ENCODE results near the gene TNXB. TPM values are rescaled to one million over a fixed set of nuclear protein-coding genes. Genes with fewer than 3 reads are reported as not detected.

TNXB gene
- total RNA-seq, 3 donors from 2014 or later, result 1.1 to 1.9 (median 1.6) TPM

DNA sequence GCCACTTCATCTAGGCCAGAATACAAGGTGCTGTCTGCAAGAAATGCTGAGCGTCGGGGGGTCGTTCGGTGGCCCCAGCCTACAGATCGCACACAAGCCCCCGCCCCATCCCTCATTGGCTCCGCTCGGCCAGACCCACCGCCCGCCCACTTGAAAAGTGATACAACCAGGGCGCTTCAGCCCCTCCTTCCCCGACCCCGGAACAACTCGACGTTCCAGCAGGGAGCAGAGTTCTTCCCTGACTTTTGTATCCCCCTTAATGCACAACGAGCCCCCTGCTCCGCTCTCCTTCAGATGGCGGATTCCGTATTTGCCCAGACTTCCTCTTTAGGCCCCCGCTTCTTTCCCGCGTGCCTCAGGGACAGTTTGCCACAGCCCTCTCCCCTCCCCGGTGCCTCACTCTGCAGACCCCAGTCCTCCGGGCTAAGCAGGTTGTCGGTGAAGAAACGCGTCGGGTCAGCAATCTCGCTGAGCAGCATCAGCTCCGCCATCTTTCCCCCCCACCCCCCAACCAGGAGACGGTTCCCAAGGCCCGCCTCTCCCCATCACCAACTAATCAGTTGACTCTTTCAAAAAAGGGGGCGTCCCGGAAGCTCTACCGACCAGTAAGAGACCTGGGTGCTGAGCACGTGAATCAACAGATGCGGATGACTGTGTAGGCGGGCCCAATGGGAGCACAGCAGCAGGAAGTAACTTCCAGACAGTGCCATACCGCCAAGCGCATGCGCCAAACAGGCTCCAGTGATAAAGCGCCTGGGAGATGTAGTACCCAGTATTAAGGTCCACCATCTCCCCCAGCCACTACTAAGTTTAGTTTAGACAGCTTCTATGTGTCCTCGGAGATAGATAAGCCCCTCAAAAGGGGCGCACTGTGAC lies 18.8 kb upstream of the TNXB start, which contains the start of gene ATF6B:
ATF6B (minus strand) TSS at position 530 of the 876 bp plus-strand sequence; CDS start at position 491, 39 bp downstream.
- DNase-seq (peak; percentile 96), ATAC-seq (peak; percentile 93)
- no peaks in the 10 kb centered on the region for H3K27me3 Mint-ChIP-seq (ENCODE audit: low read depth)
- peak within 1 kb of the TSS; percentile 99 for H3K4me3 Mint-ChIP-seq
- H3K4me1 Mint-ChIP-seq (ENCODE audit: low read depth), result peaks cover 50% of the 10 kb centered on the region
- H3K36me3 Mint-ChIP-seq (ENCODE audit: insufficient read depth), result peaks cover 26% of the 10 kb centered on the region
- no peaks in the 10 kb centered on the region for H3K9me3 Mint-ChIP-seq

DNA sequence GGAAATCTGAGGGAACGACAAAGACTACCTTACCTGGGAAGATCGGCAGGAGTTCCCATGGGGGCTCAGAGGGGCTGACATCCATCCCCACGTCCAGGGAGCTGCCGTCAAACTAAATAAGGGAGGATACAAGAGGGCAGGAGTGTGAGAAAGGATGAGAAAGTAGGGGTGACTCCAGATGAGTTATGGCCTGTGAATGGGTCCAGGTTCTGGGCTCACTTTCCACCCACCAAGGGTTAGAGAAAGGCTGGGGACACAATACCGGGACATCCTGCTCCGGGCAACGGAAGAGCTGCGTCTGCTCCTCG lies 18.2 kb upstream of the TNXB start:
- DNase-seq (no peak), ATAC-seq (no peak)
- Mint-ChIP-seq H3K27me3 (ENCODE audit: low read depth) (no peaks in the 10 kb centered on the region), H3K9me3 (no peaks in the 10 kb centered on the region), H3K36me3 (ENCODE audit: insufficient read depth) (peaks cover 28% of the 10 kb centered on the region), H3K4me1 (ENCODE audit: low read depth) (peaks cover 50% of the 10 kb centered on the region), H3K4me3 (peak overlapping the region; percentile 99)

DNA sequence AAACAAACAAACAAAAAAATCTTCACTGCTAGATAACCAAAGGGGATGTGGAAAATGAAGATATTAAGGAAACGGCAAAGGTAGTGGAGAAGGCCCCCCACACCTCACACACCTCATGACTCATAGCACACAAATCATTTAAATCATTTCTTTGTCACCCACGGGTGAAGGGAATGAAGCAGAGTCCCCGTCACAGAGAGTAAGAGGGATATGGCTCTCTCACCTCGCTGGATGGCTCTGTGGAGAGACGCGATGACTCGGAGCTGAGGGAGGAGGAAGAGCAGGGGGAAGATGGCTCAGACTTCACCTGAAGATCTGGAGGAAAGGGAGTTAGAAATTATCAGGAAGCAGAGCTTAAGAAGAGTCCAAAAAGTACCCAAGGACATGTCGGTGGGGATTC lies 17.7 kb upstream of the TNXB start:
- H3K4me1 Mint-ChIP-seq (ENCODE audit: low read depth), result peaks cover 50% of the 10 kb centered on the region
- DNase-seq, result no peak
- H3K27me3 Mint-ChIP-seq (ENCODE audit: low read depth), result no peaks in the 10 kb centered on the region
- H3K9me3 Mint-ChIP-seq, result no peaks in the 10 kb centered on the region
- ATAC-seq, result no peak
- peak overlapping the region; percentile 99 for H3K4me3 Mint-ChIP-seq
- H3K36me3 Mint-ChIP-seq (ENCODE audit: insufficient read depth), result peaks cover 31% of the 10 kb centered on the region

DNA sequence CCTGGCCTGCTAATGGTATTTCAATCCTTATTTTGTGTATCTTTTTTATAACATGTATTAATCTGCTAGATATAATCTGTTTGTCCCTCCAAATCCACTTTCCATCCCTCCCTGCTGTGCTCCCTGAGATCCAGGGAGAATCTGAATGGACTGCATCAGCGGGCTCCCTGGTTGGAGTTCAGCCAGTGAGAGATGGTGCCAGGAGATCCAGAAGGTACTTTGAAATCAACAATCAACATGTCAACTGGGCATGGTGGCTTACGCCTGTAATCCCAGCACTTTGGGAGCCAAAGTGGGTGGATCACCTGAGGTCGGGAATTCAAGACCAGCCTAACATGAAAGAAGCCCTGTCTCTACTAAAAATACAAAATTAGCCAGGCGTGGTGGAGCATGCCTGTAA lies 14.5 kb upstream of the TNXB start:
- no peaks in the 10 kb centered on the region for H3K9me3 Mint-ChIP-seq
- H3K4me3 Mint-ChIP-seq, result no peak overlapping the region
- no peaks in the 10 kb centered on the region for H3K27me3 Mint-ChIP-seq (ENCODE audit: low read depth)
- H3K36me3 Mint-ChIP-seq (ENCODE audit: insufficient read depth), result peaks cover 40% of the 10 kb centered on the region
- no peak for DNase-seq
- no peak for ATAC-seq
- H3K4me1 Mint-ChIP-seq (ENCODE audit: low read depth), result peaks cover 40% of the 10 kb centered on the region

DNA sequence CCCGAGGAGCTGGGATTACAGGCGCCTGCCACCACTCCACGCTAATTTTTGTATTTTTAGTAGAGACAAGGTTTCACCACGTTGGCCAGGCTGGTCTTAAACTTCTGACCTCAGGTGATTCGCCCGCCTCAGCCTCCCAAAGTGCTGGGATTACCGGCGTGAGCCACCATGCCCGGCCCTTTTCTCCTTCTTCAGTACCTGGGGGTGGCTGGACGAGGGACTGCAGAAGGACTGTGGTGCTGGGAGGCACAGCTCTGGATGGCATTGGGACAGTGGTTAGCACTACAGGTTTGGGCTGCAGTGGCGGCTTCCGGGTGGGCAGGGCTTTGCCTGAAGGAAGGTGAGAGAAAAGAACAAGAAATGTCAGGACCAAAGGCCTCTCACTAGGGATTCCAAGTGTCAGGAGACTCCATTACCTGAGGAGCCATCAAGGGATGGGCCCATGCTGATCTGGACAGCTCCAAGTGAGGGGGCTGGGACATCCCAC lies 11.5 kb upstream of the TNXB start:
- Mint-ChIP-seq H3K4me3 (no peak overlapping the region), H3K4me1 (ENCODE audit: low read depth) (peaks cover 13% of the 10 kb centered on the region), H3K27me3 (ENCODE audit: low read depth) (no peaks in the 10 kb centered on the region), H3K36me3 (ENCODE audit: insufficient read depth) (peaks cover 34% of the 10 kb centered on the region), H3K9me3 (no peaks in the 10 kb centered on the region)
- ATAC-seq (no peak), DNase-seq (no peak)

DNA sequence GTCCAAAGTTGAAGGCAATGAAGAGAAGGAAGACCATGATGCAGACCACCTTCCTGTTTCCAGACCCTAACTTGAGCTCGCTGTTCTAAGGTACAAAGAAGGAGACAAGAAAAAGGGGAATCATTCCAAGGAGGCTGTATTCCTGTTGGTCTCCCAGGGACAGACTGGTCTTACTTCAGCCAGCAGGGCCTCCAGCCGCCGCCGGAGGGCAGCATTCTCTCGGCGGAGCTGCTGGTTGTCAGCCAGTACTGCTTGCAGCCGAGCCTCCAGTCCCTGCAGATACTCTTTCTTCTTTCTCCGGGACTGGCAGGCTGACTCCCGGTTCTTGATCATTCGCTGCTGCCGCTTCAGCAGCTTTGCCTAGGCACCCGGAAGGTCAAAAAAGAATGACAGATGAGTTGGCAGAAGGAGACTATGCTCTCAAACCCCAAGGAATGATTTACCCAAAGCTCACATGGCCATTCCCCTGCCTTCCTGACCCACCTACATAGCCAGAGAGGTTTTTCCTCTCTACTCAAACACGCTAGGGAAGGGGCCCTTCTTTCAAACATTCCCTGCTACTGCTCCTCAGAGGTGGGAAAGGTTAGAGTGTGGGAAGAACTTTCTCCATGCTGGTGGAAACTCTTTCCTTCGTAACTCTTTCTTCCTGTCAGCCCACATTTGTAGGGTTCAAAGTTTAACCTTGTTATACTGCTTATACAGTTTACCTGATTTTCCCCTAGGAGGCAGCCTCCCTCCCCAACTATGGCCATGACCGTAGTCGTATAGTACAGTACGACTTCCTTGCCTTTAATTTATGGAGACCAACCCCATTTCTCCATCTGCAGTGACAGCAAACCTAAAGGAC lies 9.9 kb upstream of the TNXB start:
- H3K9me3 Mint-ChIP-seq, result no peaks in the 10 kb centered on the region
- no peak overlapping the region for H3K4me3 Mint-ChIP-seq
- H3K27me3 Mint-ChIP-seq (ENCODE audit: low read depth), result no peaks in the 10 kb centered on the region
- DNase-seq (peak; percentile 60), ATAC-seq (peak; percentile 78 to 83)
- peaks cover 31% of the 10 kb centered on the region for H3K36me3 Mint-ChIP-seq (ENCODE audit: insufficient read depth)
- peaks cover 11% of the 10 kb centered on the region for H3K4me1 Mint-ChIP-seq (ENCODE audit: low read depth)

DNA sequence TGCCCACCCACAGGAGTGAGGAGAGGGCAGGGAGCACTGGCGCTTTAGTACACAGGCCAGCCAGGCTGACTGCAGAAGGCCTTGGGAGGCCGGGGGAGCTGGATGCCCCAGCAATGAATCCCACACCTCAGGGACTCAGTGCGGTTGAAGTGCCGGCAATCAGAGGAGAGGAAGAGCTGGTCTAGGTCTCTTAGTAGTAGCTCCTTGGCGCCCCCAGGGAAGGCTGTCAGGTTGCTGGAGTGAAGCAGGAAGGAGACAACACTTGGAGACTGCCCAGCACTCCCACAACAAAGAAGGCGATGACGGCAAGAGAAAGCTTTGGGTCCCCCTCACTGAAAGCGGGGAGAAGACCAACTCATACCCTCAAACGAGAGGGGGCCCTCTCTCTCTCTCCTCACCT lies 8.3 kb upstream of the TNXB start:
- no peaks in the 10 kb centered on the region for H3K27me3 Mint-ChIP-seq (ENCODE audit: low read depth)
- no peak for ATAC-seq
- H3K36me3 Mint-ChIP-seq (ENCODE audit: insufficient read depth), result peaks cover 23% of the 10 kb centered on the region
- no peak overlapping the region for H3K4me3 Mint-ChIP-seq
- H3K4me1 Mint-ChIP-seq (ENCODE audit: low read depth), result peaks cover 8% of the 10 kb centered on the region
- DNase-seq, result no peak
- H3K9me3 Mint-ChIP-seq, result no peaks in the 10 kb centered on the region

DNA sequence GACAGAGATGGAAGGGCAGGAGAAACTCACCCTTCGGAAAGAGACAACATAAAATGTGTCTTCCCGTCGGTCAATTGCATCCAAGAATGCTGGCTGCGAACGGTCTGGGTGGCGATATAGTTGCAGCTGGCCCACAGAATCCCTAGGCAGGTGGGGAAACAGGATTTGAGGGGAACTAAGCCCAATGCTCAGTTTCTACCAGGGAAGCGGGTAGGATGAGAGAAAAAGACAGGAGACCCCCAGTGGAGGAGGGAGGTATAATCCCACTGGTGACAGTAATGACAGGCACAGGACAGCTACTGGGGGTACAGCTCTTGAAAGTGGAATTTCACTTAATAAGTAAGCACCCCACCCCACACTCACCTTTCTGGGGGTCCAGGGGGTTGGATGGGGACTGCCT lies 7.5 kb upstream of the TNXB start:
- DNase-seq, result no peak
- Mint-ChIP-seq H3K27me3 (ENCODE audit: low read depth) (no peaks in the 10 kb centered on the region), H3K4me3 (no peak overlapping the region), H3K9me3 (no peaks in the 10 kb centered on the region), H3K4me1 (ENCODE audit: low read depth) (peaks cover 8% of the 10 kb centered on the region), H3K36me3 (ENCODE audit: insufficient read depth) (peaks cover 17% of the 10 kb centered on the region)
- peak in 1 of 2 donors; percentile 39 for ATAC-seq

DNA sequence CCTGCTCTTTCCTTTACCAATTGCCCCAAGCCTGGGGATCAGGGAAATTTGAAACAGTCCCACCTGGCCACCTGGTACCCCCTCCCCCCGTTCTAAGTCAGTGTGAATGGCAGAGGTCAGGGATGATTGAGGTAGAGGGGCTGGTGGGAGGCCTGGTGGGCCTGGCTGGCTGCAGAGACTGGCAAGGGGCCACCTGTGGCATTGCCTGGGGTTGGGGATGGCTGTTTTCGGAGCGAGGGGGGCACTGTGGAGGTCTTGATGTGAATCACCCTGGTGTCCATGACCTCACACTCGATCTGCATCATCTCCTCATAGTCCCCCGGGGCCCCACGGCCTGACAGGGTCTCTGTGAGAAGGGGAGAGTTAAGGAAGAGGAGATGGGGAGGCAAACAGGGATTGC lies 6.5 kb upstream of the TNXB start:
- ATAC-seq (no peak), DNase-seq (no peak)
- Mint-ChIP-seq H3K9me3 (no peaks in the 10 kb centered on the region), H3K36me3 (ENCODE audit: insufficient read depth) (peaks cover 12% of the 10 kb centered on the region), H3K27me3 (ENCODE audit: low read depth) (no peaks in the 10 kb centered on the region), H3K4me1 (ENCODE audit: low read depth) (peaks cover 8% of the 10 kb centered on the region), H3K4me3 (no peak overlapping the region)

DNA sequence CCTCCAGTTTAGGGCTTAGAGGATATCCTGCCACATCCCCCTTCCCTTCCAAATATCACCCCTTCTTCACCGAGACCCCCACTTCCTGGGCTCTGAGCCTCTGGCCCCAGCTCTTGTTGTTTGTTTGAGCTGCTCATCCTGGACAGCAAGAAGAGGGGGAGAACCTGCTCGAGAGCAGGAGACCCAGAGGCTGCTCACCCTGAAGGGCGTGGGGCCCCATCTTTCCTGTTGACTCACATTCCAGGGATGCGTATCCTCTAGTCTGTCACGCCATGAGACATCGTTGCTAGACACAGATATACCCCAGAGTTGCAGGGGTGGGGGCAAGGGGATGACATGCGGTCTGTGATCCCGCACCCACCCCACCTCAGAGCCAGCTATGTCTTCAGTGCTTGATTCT lies 5.7 kb upstream of the TNXB start:
- Mint-ChIP-seq H3K27me3 (ENCODE audit: low read depth) (no peaks in the 10 kb centered on the region), H3K36me3 (ENCODE audit: insufficient read depth) (peaks cover 11% of the 10 kb centered on the region), H3K4me1 (ENCODE audit: low read depth) (peaks cover 9% of the 10 kb centered on the region), H3K4me3 (no peak overlapping the region), H3K9me3 (no peaks in the 10 kb centered on the region)
- DNase-seq (no peak), ATAC-seq (no peak)

DNA sequence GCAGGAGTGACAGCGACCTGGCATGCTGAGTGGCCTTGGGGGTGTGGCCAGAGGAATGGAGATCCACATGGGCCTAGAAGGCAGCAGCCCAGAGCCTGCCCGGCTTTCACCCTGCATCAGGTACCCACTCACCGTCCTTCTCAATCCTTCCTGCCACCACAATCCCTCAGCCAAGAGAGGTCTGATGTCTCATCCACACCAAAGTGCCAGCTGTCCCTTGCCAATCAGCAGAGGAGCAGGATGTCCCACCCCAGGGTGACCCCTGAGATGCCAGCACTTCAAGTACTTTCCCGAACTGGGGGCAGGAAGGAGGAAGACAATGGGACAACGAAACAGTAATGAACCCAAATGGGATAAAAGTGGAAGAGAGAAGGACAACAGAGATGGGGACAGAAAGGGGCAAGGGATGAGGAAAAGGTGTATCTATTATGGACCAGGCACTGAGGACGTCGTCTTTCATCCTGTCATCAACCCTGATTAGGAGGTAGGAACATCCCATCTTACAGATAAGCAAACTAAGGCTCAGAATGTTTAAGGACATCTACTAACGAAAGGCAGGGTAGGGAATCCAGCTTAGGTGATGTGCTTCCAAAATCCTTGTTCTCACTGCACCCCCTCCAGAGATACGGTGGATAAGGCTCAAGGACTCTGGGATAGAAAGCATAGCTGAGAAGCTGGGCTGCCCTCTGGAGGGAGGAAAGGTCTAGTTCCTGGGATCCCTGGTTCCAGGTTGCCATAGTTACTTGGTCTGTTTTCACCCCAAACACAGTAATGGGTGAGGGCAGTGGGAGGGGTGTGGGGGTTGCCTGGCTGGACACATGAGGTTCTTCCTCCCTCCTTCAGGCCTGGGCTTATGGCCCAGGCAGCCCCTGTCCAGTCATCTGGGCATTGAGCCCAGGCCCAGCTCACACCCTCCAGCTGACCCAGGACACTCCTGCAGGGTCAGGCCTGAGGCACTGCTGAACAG lies 4.5 kb upstream of the TNXB start:
- DNase-seq, result no peak
- Mint-ChIP-seq H3K9me3 (no peaks in the 10 kb centered on the region), H3K36me3 (ENCODE audit: insufficient read depth) (peaks cover 11% of the 10 kb centered on the region), H3K4me3 (no peak overlapping the region), H3K27me3 (ENCODE audit: low read depth) (peaks cover 2% of the 10 kb centered on the region), H3K4me1 (ENCODE audit: low read depth) (peaks cover 13% of the 10 kb centered on the region)
- no peak for ATAC-seq

DNA sequence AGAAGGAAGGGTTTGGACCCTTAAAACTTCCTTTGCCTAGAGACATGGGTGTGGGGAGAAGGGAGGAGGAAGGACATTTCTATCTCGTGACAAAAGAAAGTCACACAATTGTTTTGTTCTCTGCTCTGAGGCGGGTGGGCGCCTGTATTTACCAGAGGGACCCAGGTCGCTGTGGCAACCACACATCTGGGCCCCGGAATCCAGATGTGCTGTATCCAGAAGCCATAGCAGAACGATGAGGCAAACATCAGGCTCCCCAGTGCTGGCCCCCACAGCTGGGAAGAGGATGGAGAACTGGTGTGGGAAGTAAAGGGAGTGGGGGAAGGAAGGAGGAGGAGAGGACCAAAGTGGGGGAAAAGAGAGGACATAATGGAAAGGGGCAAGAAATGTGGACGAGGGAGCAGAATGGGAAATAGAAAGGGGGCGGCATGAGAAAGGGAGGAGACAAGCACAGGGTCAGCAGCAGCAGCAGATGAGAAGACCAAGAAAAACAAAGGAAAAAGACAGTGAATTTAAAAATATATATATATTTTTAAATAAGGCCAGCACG lies 3.4 kb upstream of the TNXB start:
- Mint-ChIP-seq H3K36me3 (ENCODE audit: insufficient read depth) (peaks cover 9% of the 10 kb centered on the region), H3K27me3 (ENCODE audit: low read depth) (peaks cover 11% of the 10 kb centered on the region)
- no peak for ATAC-seq

DNA sequence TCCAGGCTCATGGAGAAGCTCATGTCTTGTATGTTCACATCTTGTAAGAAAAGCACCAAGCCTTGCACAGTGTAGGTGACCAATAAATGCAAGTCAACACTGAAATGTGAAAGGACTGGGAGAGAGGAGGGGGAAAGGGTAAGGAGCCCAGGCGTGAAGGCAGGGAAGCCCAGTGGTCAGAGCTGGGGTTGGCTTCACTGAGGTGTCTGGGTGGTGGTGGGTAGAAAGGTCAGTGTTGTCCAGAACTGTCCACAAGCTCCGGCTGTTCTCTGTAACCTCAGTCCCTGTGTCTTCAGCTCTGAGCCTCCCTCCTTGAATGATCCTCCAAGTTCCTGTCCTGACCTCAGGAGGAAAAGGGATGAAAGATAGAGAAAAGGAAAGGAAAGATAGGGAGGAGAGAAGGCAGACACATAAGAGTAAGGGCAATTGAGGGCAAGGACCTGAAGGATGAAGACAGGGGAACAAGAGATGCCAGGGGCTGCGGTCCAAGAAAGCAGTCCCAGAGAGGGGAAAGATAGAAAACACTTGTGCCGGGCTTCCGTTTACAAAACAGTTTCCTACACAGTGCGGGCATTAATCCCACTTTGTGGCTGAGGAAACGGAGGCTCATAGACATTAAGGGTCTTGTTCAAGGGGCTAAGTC lies 2.4 kb upstream of the TNXB start:
- ATAC-seq (no peak), DNase-seq (no peak)
- H3K4me3 Mint-ChIP-seq, result no peak overlapping the region
- H3K27me3 Mint-ChIP-seq (ENCODE audit: low read depth), result peaks cover 18% of the 10 kb centered on the region
- no peaks in the 10 kb centered on the region for H3K9me3 Mint-ChIP-seq
- H3K4me1 Mint-ChIP-seq (ENCODE audit: low read depth), result peaks cover 27% of the 10 kb centered on the region
- peaks cover 7% of the 10 kb centered on the region for H3K36me3 Mint-ChIP-seq (ENCODE audit: insufficient read depth)

More for the DNA sequence above, 3.4 kb upstream of the TNXB start:
- Mint-ChIP-seq H3K9me3 (no peaks in the 10 kb centered on the region), H3K4me3 (no peak overlapping the region), H3K4me1 (ENCODE audit: low read depth) (peaks cover 25% of the 10 kb centered on the region)
- DNase-seq, result no peak
